AG08396 (cell line): ENCODE data around the gene UBE2C.

Source experiments
- DNase-seq: peaks from one replicate; pipeline ENCODE4 v3.0.0; 2012; ENCODE audit warnings: low spot score, mixed read lengths

Gene UBE2C

GRCh38 chr20:45859916-45860315 is 47.5 kb downstream of the UBE2C start:
- no peak for DNase-seq

GRCh38 chr20:45860560-45861220 is 48.2 kb downstream of the UBE2C start:
- no peak for DNase-seq

GRCh38 chr20:45861221-45862075 is 49.0 kb downstream of the UBE2C start:
- DNase-seq, result no peak

- no peak for DNase-seq
These were observed 51.4 kb downstream of the UBE2C start for GRCh38 chr20:45863543-45864470.

- DNase-seq, result no peak
These were observed 54.0 kb downstream of the UBE2C start for GRCh38 chr20:45866454-45866853.
